IPS-NIHi7 (cell line): ENCODE measurements around the gene AICDA.
"Not testable (repeated sequence)": the region's sequence is repeated elsewhere in the genome, so short reads cannot be mapped to it uniquely, and the experiment has no call there.

Experiments
- DNase-seq: peaks from one replicate; pipeline ENCODE4 v3.0.0; 2012; ENCODE audit warnings: mixed read lengths; ENCODE audit errors: extremely low spot score

The AICDA gene

DNA sequence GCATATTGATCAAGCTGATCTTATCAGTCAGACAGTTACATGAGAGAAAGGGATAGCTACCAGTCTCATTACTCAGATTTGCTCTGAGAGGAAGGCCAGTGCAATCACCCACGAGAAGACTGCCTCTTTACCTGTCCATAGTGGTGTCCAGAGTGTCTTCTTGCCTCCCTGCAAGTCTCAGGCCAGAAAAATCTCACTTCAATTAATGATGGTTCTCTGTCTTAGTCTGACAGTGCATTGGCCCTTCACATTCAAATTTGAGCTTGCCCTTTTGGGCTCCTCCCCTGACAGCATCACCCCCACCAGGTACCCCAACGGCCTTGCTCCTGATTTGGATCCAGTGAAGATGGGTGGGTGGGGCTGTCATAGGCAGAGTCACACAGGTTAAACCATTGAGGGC is at the start of gene AICDA:
AICDA (minus strand) TSS at position 231 of the 400 bp plus-strand sequence; CDS start at position 139, 92 bp downstream.
- no peak for DNase-seq

GRCh38 chr12:8661751-8662150 is 49.1 kb upstream of the AICDA start:
- DNase-seq: no peak

DNA sequence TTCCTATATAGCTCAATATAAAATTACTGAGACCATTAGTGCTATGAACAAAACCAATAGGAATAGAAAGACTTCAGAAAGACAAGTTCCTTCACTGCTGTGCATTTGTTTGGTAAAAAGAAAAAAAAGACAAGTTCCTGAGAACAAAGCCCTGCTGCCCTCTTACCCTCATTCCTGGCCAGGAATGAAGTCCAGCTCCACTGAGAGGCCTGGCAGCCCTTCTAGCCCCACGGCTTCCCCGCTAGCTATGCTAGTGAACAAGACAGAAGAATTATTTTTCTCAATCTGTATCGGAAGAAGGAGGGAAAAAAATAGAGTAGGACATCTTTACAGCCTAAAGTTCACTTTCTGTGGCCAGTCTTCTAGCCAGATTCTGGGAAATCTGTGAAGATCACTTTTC is 48.4 kb upstream of the AICDA start:
- DNase-seq: no peak

DNA sequence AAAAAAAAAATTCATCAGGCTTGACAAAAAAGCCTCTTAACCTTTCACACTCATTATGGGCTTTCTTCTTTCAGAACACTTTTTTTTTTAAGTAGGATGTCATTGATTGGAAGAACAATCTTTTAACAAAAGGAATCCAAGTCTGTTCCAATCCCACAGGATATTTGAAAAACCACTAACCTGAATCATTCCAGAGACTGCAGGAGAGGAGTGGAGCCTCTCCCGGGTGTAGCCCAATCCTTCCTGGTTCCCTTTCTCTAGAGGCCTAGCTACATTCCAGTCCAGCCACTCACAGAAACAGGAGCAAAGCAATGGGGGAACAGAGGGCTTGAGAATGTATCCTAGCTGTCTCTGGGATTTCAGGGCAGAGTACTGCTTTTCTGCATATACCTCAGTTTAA is 45.7 kb upstream of the AICDA start:
- peak; percentile 37 for DNase-seq

DNA sequence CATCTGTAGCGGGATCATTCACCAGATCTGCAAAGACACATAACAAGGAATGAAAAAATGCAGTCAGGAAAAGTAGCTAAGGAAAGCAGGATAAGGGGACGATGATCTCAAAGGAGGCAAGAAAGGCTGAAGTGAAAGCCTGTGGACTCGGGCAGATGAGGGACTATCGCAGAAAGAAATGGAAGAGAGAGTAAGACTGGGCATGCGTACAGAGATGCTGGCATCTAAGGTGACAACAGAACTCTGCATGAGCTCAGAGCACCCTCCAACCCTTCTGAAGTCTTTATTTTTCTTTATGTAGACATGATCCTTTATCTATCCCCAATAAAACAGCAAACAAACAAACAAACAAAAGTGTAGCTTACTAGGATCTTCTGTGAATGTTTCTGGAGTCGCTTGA is 42.8 kb upstream of the AICDA start:
- no peak for DNase-seq

DNA sequence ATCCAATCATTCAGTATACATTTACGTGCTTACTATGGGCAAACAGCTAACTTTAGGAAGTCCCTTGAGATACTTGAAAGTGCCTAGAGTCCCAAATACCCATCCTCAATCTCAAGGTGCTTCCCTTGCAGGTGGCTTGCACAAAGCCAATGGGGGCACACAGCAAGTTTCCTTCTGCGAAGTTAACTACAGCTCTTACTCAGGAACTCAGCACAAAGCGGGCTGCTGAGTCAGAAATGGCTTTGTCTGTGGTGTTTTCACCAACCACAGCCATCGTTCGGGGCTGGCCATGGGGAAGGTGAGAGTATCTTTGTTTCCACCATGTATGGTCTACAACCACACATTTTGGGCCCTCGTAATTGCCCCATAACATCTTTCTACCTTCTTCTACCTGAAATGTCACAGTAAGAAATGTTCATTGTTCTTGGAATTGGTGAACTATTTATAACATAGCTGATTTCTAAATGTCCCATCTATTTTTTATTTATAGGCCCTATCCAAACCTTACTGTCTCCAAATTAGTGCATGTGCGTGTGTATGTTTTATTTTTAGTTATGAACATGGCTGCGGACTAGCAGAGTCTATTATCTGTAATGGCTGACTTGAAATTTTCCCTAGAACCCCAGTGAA is 36.0 kb upstream of the AICDA start:
- DNase-seq: no peak

DNA sequence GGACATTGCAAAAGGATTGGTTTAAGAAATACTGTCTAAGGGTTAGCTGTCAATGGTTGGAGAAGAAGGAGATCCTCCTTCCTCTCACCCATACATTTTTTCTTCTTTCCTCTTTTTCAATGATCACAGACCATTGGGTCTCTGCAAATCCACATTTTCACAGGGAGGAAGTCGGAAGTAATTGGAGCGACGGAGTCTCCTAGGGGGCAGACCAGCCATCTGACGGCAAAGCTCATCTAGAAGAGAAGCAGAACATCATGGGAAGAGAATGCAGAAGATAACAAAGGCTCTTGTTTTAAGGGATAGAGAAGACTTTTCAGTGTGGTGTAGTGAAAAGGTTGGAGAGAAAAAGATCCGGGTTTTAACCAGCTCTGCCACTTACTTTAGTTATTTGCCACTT is 35.3 kb upstream of the AICDA start:
- DNase-seq: no peak

GRCh38 chr12:8644345-8645248 is 31.9 kb upstream of the AICDA start:
- no peak for DNase-seq

DNA sequence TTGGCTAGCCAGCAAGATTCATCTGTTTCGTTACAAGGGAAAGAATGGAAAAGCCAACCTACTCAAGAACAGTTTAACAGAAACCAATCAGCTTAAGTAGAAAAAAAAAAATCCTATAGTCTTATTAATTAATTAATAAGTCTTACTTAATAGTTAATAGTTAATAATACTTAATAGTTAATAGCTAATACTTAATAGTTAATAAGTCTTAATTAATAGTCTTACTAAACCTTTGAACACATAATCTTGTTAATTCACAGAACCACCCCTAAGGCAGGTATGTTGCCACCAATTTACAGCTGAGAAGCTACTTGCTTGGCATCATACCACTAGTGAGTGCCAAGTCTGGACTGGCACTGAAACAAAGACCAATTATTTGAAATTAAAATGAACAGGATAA is 30.1 kb upstream of the AICDA start:
- no peak for DNase-seq

DNA sequence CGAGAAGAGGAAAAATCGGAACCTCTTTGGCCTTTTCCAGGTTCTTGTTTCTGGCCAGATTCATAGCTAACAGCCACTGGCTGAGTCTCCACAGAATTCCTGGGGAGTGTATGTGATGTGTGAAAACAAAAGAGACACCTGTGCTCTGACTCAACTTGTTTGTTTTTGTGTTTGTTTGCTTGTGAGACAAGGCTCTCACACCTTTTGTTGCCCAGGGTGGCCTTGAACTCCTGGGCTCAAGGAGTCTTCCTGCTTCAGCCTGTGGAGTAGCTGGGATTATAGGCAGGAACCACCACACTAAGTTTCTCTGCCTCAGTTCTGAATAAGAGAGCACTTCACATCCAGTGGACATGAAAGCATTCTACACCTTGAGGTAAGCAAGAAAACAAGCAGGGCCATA is 27.3 kb upstream of the AICDA start:
- no peak for DNase-seq

DNA sequence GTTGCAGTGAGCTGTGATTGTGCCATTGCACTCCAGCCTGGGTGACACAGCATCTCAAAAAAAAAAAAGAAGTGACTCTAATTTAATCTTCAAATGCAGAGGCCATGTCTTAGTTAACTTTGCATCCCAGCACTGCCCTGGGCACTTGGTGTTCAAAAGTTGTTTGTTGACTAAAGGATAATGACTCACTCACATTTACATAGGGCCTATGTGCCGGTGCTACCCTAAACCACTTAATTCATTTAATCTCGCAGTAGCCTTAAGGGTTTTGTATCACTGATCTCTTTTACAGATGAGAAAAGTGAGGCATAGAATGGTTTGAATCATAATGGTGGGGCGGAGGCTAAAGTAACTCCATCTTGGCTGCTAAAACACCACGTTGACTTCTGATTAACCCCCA is 26.3 kb upstream of the AICDA start:
- DNase-seq: no peak

DNA sequence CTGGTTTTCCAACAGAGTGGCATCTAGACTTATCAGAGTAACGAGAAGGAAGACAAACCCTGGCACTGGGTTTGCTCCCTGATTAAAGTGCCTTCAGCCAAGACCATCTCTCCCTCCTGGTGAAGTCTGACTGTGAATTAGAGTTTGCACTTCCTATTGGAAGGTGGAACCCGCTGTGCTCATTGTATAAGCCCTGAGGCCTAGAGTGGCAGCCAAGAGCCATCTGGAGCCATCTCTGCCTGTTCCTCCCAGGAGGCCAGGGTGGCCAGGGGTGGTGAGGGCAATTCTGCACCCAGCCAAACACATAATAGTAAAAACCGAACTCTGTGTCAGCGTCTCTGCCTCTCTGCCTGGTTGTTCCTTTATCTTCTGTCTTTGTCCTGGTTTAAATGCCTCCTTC is 25.0 kb upstream of the AICDA start:
- DNase-seq: no peak

- no peak for DNase-seq
Measured at GRCh38 chr12:8637244-8637643, 24.6 kb upstream of the AICDA start.

- no peak for DNase-seq
Measured at GRCh38 chr12:8636581-8636980, 23.9 kb upstream of the AICDA start.

- DNase-seq: not testable (repeated sequence)
Measured at GRCh38 chr12:8636007-8636346, 23.3 kb upstream of the AICDA start.

DNA sequence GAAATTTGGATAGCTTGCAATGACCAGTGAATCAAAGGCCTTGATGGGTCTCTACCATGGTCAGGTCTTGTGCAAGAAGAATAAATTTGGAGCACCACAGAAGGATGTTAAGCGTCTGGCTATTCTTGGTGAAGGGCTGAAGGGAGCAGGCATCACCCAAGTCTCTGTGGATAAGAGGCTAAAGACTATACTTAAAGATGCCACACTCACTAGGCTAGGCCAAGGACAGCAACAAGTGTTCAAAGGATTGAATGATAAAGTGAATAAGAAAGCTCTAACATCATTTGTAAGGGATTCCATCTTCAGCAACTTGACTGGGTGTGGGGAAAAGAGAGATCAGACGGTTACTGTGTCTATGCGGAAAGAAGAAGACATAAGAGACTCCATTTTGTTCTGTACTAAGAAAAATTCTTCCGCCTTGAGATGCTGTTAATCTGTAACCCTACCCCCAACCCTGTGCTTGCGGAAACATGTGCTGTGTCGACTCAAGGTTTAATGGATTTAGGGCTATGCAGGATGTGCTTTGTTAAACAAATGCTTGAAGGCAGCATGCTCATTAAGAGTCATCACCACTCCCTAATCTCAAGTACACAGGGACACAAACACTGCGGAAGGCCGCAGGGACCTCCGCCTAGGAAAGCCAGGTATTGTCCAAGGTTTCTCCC is 22.8 kb upstream of the AICDA start:
- DNase-seq: not testable (repeated sequence)

- no peak for DNase-seq
Measured at GRCh38 chr12:8630131-8630530, 17.5 kb upstream of the AICDA start.

GRCh38 chr12:8629486-8630033 is 16.9 kb upstream of the AICDA start:
- DNase-seq: no peak

DNA sequence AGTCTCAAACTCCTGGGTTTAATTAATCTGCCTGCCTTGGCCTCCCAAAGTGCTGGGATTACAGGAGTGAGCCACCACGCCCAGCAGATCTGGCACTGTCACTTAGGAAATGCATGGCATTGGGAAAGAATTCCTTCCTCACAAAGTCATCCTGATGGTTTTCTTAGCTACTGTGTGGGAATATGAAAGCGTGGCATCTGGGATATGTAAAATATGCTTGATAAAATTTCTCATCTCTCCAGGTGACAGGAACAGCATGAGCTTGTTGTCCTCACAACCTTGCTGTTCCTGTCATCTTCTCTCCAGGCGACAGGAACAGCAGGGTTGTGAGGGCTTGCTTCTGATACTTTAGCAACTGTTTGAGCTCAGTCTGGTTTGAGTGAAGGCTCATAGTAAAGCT is 16.1 kb upstream of the AICDA start:
- no peak for DNase-seq

- DNase-seq: not testable (repeated sequence)
Measured at GRCh38 chr12:8624750-8625149, 12.1 kb upstream of the AICDA start.

DNA sequence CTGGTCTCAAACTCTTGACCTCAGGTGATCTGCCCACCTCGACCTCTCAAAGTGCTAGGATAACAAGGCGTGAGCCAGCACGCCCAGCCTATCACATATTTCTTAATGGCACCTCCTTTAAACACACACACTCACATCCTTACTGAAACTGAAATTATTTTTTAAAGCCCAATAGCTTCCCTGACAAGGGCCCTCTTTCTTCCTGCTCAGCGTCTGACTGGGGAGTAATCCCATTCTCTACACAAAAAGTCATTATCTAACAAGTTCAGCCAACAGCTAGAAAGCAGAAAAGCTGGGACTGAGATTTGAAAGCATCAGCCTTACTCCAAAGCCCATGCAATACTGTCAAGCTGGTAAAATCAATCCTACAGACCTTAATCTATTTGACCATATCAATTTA is 10.0 kb upstream of the AICDA start:
- DNase-seq: no peak

DNA sequence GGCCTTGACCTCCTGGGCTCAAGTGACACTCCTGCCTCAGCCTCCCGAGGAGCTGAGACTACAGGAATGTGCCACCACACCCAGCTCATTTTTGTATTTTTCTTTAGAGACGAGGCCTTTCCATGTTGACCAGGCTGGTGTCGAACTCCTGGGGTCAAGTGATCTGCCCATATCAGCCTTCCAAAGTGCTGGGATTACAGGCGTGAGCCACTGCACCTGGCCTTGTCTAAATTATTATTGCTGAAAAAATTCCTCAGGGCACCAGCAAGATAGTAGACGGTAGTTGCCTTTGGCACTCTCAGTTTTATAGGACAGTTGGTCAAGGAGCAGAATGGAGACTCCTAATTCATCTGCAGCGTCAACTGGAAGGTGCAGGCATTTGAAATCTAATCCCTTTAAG is 2.5 kb upstream of the AICDA start:
- no peak for DNase-seq

GRCh38 chr12:8613881-8614280 is 1.2 kb upstream of the AICDA start:
- not testable (repeated sequence) for DNase-seq
